HCT116 (cell line): ENCODE results near the gene RANBP1.

Experiments
- CEBPB ChIP-seq: IDR thresholded peaks from 2 replicates; pipeline ENCODE4 v1.6.1; 2012; ENCODE audit warnings: low read depth
- EGR1 ChIP-seq: IDR thresholded peaks from 2 replicates; pipeline ENCODE4 v1.6.1; 2012; ENCODE audit warnings: low read depth
- EZH2 ChIP-seq: fragments of 200-600 bp; sonication (generic); IDR thresholded peaks from 2 replicates; pipeline ENCODE4 v1.6.1; 2017; ENCODE audit warnings: antibody characterized with exemption, mixed run types
- EZH2phosphoT487 ChIP-seq: fragments of 200-600 bp; IDR thresholded peaks from 2 replicates; pipeline ENCODE4 v1.6.1; 2018; ENCODE audit warnings: antibody characterized with exemption, borderline replicate concordance
- POLR2A ChIP-seq: IDR thresholded peaks from 2 replicates; pipeline ENCODE4 v1.7.0; 2011; ENCODE audit warnings: borderline replicate concordance; ENCODE audit not compliant: insufficient read depth, insufficient read length; ENCODE audit errors: extremely low read depth
- POLR2AphosphoS5 ChIP-seq: IDR thresholded peaks from 2 replicates; pipeline ENCODE4 v1.6.1; 2011; ENCODE audit warnings: mild to moderate bottlenecking, low read depth, low read length, moderate library complexity
- SP1 ChIP-seq: IDR thresholded peaks from 2 replicates; pipeline ENCODE4 v1.6.1; 2012; ENCODE audit warnings: low read depth
- SRF ChIP-seq: IDR thresholded peaks from 2 replicates; pipeline ENCODE4 v1.6.1; 2012; ENCODE audit warnings: low read depth
- TCF7L2 ChIP-seq: IDR thresholded peaks from 2 replicates; pipeline ENCODE4 v1.7.0; 2011; ENCODE audit warnings: borderline replicate concordance, inconsistent platforms; ENCODE audit not compliant: insufficient read depth, insufficient read length; ENCODE audit errors: extremely low read depth
- TF ChIP-seq, protein P1 (sequence below), 3 experiments: fragments of 200-600 bp in 1 of 3; sonication (generic) in 1 of 3; IDR thresholded peaks in 2 of 3; conservative IDR thresholded peaks in 1 of 3; 2 replicates each; pipeline ENCODE4 v1.5.1; 2012 to 2017; ENCODE audit warnings: low read depth in 2 of 3, low read length in 2 of 3, antibody characterized with exemption in 1 of 3, borderline replicate concordance in 1 of 3, control low read depth in 1 of 3, mild to moderate bottlenecking in 1 of 3, mixed read lengths in 1 of 3, mixed run types in 1 of 3, moderate library complexity in 1 of 3; ENCODE audit not compliant: insufficient read depth in 1 of 3
- TF ChIP-seq, protein P2 (sequence below): IDR thresholded peaks from 2 replicates; pipeline ENCODE4 v1.6.1; 2012; ENCODE audit warnings: low read depth
- TF ChIP-seq, protein P3 (sequence below): IDR thresholded peaks from 2 replicates; pipeline ENCODE4 v1.6.1; 2011; ENCODE audit warnings: mild to moderate bottlenecking, low read length, moderate library complexity; ENCODE audit not compliant: insufficient replicate concordance; ENCODE audit errors: extremely low read depth
- TF ChIP-seq, protein P4 (sequence below): IDR thresholded peaks from 2 replicates; pipeline ENCODE4 v1.6.1; 2012

DNA sequence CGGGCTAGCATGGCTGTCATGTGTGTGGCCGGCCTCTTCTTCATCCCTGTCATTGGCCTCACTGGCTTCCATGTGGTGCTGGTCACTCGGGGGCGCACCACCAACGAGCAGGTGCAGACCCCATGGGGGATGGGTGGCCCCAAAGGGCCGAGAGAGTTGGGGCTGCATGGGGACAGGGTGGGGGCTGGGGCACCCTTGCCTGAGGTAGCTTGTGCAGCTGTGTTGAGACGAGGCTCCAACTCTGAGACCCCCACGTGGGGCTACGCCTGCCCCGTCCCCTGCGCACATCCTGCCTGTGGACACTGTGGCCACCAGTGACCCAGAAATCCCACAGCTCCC lies 24.2 kb downstream of the RANBP1 start:
- no peak for TF ChIP-seq SP1
- TF ChIP-seq, protein P1, sequence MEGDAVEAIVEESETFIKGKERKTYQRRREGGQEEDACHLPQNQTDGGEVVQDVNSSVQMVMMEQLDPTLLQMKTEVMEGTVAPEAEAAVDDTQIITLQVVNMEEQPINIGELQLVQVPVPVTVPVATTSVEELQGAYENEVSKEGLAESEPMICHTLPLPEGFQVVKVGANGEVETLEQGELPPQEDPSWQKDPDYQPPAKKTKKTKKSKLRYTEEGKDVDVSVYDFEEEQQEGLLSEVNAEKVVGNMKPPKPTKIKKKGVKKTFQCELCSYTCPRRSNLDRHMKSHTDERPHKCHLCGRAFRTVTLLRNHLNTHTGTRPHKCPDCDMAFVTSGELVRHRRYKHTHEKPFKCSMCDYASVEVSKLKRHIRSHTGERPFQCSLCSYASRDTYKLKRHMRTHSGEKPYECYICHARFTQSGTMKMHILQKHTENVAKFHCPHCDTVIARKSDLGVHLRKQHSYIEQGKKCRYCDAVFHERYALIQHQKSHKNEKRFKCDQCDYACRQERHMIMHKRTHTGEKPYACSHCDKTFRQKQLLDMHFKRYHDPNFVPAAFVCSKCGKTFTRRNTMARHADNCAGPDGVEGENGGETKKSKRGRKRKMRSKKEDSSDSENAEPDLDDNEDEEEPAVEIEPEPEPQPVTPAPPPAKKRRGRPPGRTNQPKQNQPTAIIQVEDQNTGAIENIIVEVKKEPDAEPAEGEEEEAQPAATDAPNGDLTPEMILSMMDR (IDR thresholded peaks at IDR 0.05 in 2 of 3, conservative IDR thresholded peaks at IDR 0.05 in 1 of 3; ENCODE audit: borderline replicate concordance in 1 of 3, insufficient read depth in 1 of 3, low read depth in 2 of 3, low read length in 2 of 3), result no peak
- no peak for TF ChIP-seq POLR2AphosphoS5
- no peak for TF ChIP-seq EGR1
- no peak for TF ChIP-seq EZH2
- TF ChIP-seq EZH2phosphoT487, result no peak
- TF ChIP-seq CEBPB, result no peak
- TF ChIP-seq, protein P2, sequence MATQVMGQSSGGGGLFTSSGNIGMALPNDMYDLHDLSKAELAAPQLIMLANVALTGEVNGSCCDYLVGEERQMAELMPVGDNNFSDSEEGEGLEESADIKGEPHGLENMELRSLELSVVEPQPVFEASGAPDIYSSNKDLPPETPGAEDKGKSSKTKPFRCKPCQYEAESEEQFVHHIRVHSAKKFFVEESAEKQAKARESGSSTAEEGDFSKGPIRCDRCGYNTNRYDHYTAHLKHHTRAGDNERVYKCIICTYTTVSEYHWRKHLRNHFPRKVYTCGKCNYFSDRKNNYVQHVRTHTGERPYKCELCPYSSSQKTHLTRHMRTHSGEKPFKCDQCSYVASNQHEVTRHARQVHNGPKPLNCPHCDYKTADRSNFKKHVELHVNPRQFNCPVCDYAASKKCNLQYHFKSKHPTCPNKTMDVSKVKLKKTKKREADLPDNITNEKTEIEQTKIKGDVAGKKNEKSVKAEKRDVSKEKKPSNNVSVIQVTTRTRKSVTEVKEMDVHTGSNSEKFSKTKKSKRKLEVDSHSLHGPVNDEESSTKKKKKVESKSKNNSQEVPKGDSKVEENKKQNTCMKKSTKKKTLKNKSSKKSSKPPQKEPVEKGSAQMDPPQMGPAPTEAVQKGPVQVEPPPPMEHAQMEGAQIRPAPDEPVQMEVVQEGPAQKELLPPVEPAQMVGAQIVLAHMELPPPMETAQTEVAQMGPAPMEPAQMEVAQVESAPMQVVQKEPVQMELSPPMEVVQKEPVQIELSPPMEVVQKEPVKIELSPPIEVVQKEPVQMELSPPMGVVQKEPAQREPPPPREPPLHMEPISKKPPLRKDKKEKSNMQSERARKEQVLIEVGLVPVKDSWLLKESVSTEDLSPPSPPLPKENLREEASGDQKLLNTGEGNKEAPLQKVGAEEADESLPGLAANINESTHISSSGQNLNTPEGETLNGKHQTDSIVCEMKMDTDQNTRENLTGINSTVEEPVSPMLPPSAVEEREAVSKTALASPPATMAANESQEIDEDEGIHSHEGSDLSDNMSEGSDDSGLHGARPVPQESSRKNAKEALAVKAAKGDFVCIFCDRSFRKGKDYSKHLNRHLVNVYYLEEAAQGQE, result no peak
- no peak for TF ChIP-seq TCF7L2
- TF ChIP-seq, protein P3, sequence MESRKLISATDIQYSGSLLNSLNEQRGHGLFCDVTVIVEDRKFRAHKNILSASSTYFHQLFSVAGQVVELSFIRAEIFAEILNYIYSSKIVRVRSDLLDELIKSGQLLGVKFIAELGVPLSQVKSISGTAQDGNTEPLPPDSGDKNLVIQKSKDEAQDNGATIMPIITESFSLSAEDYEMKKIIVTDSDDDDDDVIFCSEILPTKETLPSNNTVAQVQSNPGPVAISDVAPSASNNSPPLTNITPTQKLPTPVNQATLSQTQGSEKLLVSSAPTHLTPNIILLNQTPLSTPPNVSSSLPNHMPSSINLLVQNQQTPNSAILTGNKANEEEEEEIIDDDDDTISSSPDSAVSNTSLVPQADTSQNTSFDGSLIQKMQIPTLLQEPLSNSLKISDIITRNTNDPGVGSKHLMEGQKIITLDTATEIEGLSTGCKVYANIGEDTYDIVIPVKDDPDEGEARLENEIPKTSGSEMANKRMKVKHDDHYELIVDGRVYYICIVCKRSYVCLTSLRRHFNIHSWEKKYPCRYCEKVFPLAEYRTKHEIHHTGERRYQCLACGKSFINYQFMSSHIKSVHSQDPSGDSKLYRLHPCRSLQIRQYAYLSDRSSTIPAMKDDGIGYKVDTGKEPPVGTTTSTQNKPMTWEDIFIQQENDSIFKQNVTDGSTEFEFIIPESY, result no peak
- TF ChIP-seq, protein P4, sequence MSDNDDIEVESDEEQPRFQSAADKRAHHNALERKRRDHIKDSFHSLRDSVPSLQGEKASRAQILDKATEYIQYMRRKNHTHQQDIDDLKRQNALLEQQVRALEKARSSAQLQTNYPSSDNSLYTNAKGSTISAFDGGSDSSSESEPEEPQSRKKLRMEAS, result no peak
- TF ChIP-seq POLR2A, result no peak
- no peak for TF ChIP-seq SRF
